ENCODE data around the gene LIPH.

The LIPH gene

GRCh38 chr3:185457376-185457775 lies 95.0 kb downstream of the LIPH start:
- Histone ChIP-seq H3K23ac (ENCODE audit: low read length in 2 of 2) (no peak overlapping the region), H3K4ac (ENCODE audit: low read depth in 1 of 2, low read length in 2 of 2) (no peak overlapping the region), H3K4me1 (ENCODE audit: control insufficient read depth, insufficient read depth, low read depth, low read length) (no peaks in the 10 kb centered on the region), H2BK15ac (ENCODE audit: low read depth, poor library complexity, severe bottlenecking) (no peak overlapping the region), H2BK12ac (ENCODE audit: low read length in 2 of 2) (no peak overlapping the region), H3K4me3 (ENCODE audit: insufficient read depth in 1 of 2, low read depth in 1 of 2, low read length in 2 of 2) (no peak overlapping the region), H3K27ac (ENCODE audit: low read length, poor library complexity, severe bottlenecking) (no peak overlapping the region), H2AK5ac (ENCODE audit: low read length, severe bottlenecking) (no peak overlapping the region), H3K9ac (ENCODE audit: low read length) (no peak overlapping the region), H3K27me3 (ENCODE audit: control insufficient read depth in 1 of 2, insufficient read depth in 1 of 2, low read length in 2 of 2) (no peaks in the 10 kb centered on the region), H3K79me1 (replicated peaks; ENCODE audit: low read length, poor library complexity, severe bottlenecking) (no peaks in the 10 kb centered on the region), H4K8ac (ENCODE audit: low read length) (no peak overlapping the region), H3K4me2 (ENCODE audit: low read length, poor library complexity, severe bottlenecking) (no peak overlapping the region), H2BK5ac (ENCODE audit: low read depth, low read length, poor library complexity, severe bottlenecking) (no peak overlapping the region), H4K91ac (ENCODE audit: low read length) (no peak overlapping the region), H3K9me3 (ENCODE audit: control insufficient read depth, low read length) (no peaks in the 10 kb centered on the region), H3K14ac (ENCODE audit: low read length in 2 of 2) (no peak overlapping the region), H3K36me3 (ENCODE audit: control insufficient read depth in 1 of 2, insufficient read depth in 2 of 2, low read depth in 1 of 2, low read length in 2 of 2) (peaks cover 5 to 7% of the 10 kb centered on the region in 2 experiments), H2AFZ (ENCODE audit: low read depth, low read length) (no peak overlapping the region), H3K18ac (ENCODE audit: low read depth in 1 of 2, low read length in 2 of 2) (no peak overlapping the region), H2BK120ac (ENCODE audit: low read depth, low read length) (no peak overlapping the region)
- no peak for DNase-seq
- WGBS, result 68% methylated on average over 2 of the region's 2 CpGs
